GM12865 (cell line): ENCODE results near the gene KRT2.

ENCODE experiments used
- DNase-seq: peaks from one replicate; pipeline ENCODE4 v3.0.0; 2010; ENCODE audit warnings: low read depth
- H3K4me3 ChIP-seq: 2 replicates; pipeline ENCODE4 v1.5.1; 2011; ENCODE audit warnings: mild to moderate bottlenecking, low read depth, low read length, control low read depth
- TF ChIP-seq, protein P1 (sequence below): IDR thresholded peaks from 2 replicates; pipeline ENCODE4 v1.5.1; 2011; ENCODE audit warnings: low read length, control low read depth, low read depth, inconsistent platforms; ENCODE audit not compliant: insufficient read depth; ENCODE audit errors: missing control alignments

Gene KRT2

DNA sequence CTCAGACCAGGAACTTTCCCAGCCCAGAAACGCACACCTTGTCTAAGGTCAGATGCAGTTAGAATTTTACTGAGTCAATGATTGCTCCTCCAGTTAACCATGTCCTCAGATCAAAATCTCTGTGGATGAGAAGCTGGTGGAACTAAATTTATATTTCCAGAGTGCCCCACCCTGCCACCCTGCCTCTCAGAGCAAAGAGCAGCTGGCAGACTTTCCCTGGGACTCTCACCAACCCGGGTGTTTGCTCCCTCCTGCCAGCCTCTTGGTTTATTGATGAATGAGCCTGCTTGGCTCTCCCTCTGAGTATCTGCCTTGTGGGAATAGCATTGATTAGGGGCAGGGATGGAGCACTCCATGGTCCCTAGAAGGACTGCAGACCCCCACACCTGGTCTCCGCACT is 34.1 kb upstream of the KRT2 start:
- no peak for DNase-seq
- TF ChIP-seq, protein P1, sequence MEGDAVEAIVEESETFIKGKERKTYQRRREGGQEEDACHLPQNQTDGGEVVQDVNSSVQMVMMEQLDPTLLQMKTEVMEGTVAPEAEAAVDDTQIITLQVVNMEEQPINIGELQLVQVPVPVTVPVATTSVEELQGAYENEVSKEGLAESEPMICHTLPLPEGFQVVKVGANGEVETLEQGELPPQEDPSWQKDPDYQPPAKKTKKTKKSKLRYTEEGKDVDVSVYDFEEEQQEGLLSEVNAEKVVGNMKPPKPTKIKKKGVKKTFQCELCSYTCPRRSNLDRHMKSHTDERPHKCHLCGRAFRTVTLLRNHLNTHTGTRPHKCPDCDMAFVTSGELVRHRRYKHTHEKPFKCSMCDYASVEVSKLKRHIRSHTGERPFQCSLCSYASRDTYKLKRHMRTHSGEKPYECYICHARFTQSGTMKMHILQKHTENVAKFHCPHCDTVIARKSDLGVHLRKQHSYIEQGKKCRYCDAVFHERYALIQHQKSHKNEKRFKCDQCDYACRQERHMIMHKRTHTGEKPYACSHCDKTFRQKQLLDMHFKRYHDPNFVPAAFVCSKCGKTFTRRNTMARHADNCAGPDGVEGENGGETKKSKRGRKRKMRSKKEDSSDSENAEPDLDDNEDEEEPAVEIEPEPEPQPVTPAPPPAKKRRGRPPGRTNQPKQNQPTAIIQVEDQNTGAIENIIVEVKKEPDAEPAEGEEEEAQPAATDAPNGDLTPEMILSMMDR: no peak
- no peak overlapping the region for H3K4me3 ChIP-seq

DNA sequence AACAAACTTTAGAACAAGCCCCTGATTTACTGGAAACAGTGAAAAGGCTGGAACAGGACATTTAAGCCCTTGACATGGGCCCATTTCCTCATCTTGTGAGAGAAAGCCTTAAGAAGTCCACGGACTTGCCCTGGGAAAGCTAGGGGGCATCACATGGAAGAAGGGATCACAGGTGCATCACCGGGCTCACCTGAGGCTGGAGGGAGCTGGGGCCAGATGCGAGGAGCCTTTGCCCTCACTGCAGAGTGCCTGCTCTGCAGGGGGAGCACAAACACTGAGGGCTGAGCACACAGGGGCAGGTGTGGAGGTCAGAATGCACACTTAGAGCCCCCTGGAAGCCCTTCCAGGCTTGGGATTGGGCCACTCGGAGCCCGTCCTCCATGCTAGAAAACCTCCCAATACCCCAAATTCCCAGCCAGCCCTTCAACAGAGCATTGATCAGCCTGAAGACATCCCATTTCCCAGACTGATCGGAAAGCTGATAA is 33.4 kb upstream of the KRT2 start:
- TF ChIP-seq, protein P1: no peak
- no peak overlapping the region for H3K4me3 ChIP-seq
- DNase-seq: no peak

DNA sequence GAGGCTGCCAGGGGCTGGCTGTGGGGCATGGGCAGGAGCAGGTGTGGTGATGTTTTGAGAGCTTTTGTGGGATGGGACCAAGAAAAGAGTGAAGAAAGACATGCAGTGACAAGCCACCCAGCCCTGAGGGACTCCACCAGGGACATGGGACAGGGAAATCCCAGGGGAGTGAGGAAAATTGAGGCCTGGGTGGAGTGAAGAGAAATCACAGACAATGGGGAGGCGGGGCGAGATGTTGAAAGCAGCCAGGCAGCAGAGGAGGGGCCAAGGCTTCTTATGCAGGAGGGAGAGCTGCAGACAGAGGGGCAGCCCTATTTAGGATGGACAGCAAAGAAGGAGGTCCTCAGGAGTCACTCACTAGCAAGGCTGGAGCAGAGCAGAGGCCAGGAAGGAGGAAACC is 32.4 kb upstream of the KRT2 start:
- no peak for DNase-seq
- H3K4me3 ChIP-seq: no peak overlapping the region
- TF ChIP-seq, protein P1: no peak

DNA sequence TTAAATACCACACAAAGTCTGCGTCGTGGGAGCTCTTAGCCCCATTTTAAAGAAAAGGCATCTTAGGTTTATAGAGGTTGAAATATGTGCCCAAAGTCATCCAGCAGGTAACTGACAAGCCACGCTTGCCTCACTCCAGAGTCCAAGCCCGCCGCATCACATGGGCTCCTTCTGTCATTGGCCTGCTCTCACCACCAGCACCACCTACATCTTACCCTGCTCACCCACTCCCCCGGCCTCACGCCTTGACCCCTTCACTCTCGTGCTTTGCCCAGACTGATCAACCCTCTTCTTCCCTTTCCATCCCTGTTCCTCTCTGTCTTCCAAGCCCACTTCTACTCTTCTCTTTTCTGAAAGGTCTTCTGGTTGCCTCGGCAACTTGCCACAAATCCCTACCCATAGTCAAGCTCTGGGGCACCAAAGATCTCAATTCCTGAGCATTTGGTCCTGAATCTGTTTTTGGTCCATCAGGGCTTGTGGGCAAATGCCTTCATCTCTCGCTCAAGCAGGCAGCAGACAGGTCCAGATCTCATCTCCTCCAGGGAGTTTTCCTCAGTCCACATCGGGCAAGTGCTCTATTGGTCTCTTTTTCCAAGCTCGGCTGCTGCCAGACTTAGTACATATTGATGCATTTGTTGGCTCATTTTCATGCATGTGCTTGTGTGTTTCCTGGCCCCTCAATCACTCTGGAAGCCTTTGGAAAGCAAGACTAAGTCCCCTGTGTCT is 31.7 kb upstream of the KRT2 start:
- TF ChIP-seq, protein P1: no peak
- H3K4me3 ChIP-seq: no peak overlapping the region

DNA sequence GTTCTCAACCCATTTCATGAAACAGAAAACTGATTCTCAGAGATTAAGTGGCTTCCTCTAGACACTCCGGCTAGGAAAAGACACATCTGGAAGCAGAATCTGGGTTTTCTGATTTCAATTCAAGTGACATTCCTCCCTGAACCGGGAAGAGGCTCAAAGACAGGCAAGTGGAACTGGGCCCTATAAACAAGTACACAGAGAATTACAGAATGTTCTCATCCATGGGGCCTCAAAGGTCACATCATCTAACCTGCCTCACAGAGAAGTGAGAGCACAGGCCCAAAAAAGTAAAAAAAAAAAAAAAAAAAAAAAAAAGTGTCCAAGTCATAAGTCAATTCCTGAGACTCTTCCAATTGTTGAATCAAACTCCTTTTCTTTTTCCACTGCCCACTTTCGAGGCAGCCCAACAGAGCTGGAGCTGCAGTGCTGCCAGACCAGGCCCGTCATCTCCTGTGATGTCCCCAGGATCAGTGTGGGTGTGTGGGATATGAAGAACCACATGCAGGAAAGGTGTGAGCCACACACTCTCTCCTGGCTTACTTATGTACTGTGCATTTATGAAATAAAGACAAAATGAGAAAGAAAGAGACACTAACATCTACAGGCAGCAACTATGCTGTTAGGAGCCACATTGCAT is 31.0 kb upstream of the KRT2 start:
- TF ChIP-seq, protein P1: no peak

More for the DNA sequence above, 31.7 kb upstream of the KRT2 start:
- no peak for DNase-seq

DNA sequence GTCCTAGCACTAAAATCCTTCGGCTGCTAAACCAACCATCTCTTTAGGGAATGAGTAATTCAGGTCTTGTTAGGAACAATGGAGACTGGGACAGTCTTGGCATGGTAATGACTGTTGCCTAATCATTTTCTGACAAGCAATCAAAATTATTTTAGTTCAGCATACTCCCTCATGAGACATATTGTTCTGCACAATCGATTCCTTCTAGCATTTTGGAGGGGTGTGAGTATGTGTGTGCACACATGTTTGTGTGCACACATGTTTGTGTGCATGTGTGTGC is 30.3 kb upstream of the KRT2 start:
- TF ChIP-seq, protein P1: no peak
- no peak for DNase-seq
- no peak overlapping the region for H3K4me3 ChIP-seq

More for the DNA sequence above, 31.0 kb upstream of the KRT2 start:
- no peak for DNase-seq
- no peak overlapping the region for H3K4me3 ChIP-seq
